Measurements from ENCODE around the gene FCMR.
A peak's percentile ranks its signal among the peaks of the same experiment; 100 is the strongest.

The FCMR gene

GRCh38 chr1:206899717-206900116 is 22.0 kb downstream of the FCMR start:
- DNase-seq = no peak

DNA sequence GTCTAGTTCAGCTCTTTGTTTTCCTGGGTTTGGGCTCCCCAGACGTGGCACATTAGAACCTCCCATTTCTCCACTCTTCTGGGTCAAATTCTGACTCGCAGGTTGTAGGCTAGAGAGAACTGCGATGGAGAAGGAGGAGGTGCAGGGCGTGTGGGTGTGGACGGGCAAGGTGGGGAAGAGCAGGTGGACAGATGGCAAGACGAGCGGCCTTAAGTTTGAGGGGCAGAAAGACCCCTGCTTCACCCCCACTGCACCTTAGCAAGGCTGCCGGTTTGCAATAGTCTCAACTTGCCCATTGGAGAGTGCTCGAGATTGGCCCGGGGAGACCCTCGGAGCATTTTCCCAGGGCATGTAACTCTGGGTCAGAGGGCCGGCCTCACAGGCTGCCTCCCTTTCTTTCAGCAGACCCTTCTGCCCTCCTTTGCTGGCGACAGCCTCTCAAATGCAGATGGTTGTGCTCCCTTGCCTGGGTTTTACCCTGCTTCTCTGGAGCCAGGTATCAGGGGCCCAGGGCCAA is 22.8 kb downstream of the FCMR start:
- no peak for DNase-seq

DNA sequence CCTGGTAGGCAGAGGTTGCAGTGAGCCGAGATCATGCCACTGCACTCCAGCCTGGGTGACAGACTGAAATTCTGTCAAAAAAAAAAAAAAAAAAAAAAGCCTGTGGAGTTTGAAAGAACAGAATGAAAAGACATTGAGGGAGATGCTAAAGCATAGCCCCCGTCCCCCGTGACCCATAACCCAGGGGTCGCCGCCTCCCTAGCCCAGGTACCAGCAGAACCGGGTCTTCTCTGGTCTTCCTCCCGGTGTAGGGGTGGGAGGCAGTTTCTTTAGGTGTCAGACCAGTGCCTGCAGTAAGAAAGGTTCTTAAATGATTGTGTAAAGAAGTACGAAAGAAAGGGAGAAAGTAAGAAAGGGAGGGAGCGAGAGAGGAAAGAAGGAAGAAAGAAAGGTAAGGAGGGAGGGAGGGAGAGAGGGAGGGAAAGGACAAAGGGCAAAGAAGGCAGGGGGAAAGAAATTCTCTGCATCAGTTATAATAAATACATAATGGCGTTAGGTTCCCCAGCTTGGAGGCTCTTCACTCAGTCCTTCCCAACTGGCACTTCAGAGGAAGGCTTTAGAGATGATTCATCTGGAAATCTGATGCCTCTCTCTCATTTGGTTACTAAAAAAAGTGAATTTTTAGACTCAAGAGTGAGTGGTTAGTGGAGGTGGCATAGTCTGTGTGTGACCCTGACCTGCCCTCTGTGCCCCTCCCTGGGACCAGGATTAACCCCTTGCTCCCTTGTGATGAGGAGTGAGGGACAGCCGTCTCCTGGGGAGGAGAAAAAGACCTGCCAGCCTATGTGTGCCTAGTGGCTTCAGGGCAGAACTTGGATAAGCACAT is 23.4 kb downstream of the FCMR start:
- DNase-seq = peak; percentile 74

DNA sequence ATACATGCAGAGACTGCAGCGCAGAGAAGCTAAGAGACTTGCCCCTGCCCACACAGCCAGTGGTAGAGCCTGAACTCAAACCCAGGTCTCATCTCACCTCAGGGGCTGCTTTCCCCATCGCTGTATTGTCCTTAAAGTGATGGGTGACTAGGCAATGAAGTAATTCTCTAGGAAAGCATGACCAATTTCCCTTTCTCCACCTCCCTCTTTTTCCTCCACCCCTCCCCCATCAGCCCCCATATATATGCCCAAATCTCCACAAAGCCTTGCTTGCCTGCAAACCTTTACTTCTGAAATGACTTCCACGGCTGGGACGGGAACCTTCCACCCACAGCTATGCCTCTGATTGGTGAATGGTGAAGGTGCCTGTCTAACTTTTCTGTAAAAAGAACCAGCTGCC is 24.6 kb downstream of the FCMR start, which contains the start of gene IL24:
IL24 (plus strand) TSS at position 269 of the 400 bp plus-strand sequence. CDS start 390 bp downstream, outside the sequence.
- no peak for DNase-seq

DNA sequence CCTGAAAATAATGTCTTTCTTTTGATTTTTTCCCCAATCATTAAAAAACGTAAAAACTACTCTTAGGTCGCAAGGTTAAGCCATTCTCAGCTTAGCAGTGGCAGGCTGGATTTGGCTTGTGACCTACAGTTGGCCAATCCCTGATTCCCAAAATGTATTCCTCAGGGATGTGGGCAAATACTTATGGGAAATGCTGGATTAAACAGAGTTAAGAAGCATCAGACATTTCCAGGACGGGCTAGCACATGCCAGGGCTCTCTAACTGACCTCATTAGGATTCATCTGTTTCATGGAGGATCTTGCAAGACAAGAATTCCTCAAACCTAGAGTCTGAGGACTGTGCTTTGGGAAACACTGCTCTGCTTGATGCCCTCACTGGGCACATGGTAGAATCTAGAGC is 25.5 kb downstream of the FCMR start:
- no peak for DNase-seq

- no peak for DNase-seq
These were observed 25.9 kb downstream of the FCMR start for GRCh38 chr1:206895837-206896242.

DNA sequence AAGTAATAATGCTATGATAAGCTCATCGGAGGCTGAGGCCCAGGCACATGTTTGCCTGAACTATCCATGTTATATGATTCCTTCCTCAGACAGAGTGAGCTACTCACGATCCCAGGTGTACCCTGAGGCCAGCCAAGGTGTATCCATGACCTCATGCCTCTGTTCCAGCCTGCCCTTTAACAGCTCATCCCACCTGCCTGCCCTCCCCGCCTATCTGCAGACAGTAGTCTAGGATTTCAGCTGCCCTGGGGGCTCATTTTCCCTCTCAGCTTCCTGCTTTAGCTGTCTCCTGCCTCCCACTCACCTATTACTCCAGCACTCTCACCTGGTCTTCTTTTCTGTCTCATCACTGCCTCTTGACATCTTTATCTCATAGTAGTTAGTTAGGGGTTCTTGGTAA is 26.4 kb downstream of the FCMR start:
- DNase-seq = no peak

- DNase-seq = no peak
These were observed 28.4 kb downstream of the FCMR start for GRCh38 chr1:206893380-206893779.

DNA sequence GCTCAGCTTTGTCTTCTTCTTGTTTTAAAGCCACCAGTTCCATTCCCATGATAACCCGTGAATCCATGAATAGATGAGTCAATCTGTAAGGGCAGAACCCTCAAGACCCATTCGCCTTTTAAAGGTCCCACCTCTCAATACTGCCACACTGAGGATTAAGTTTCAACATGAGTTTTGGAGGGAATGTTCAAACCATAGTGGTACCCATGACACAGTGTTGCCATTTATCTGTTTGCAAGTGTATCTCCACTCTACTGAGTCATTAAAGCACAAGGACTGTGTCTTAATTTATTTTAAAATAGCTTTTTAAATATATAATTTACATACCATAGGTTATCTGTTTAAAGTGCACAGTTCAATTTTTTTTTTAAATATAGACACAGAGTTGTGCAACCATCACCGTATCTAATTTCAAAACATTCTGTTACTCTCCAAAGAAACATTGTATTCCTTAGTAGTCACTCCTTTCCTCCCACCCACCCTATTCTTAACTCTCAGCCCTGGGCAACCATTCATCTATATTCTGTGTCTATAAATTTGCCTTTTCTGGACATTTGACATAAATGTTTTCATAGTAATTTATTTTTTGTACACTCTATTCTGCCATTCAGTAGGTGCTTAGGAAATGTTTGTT is 29.3 kb downstream of the FCMR start:
- no peak for DNase-seq

DNA sequence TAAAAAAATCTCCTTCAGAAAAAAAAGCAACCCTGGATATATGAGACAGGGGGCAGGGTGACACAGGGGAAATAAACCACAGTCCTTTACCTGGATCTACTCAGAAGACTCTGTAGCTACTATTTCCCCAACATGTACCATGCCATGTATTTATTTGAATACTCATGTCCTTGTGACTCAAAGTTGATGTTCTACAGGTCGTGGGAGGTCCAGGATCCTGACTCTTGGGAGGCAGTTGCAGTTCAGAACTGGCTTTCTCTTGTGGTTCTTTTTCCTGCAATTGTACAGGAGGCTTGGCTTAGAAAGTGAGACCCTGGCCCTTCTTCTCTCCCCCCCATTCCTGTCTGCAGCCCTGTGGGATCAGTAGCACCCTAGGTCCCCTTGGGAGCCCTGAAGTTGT is 30.3 kb downstream of the FCMR start:
- DNase-seq = no peak

DNA sequence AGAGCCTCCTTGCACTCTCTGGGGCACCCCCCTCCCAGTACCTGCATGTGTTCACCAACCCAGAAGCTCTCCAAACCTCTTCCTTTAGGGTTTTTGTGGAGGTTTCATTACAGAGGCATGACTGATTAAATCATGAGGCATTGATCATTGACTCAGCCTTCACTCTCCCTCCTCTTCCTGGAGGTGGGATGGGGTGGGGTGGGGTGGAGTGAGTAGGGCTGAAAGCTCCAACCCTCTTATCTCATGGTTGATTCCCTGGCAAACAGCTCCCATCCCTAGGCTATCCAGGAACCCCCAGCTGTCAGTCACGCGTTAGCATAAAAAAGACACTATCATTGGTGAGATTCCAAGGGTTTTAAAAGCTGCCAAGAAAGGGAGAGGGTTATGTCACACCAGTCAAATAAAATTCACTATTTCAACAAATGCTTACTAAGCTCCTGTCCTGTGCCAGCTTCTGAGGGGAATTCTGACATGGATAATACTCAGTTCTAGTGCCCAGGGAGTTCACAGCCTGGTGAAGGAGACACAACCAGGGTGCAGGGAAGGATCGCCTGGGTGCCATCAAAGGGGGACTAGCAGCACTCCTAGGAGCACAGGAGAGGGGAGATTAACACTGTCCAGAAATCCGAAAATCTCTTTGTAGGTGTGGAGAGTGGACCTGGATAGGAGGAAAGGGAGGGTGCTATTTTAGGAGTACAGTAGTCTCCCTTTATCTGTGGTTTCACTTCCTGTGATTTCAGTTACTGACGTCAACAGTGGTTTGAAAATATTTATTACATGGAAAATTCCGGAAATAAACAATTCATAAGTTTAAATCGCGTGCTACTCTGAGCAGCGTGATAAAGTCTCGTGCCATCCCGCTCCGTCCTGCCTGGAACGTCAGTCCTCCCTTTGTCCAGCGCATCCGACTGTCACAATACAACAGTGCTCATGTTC is 31.3 kb downstream of the FCMR start:
- no peak for DNase-seq

DNA sequence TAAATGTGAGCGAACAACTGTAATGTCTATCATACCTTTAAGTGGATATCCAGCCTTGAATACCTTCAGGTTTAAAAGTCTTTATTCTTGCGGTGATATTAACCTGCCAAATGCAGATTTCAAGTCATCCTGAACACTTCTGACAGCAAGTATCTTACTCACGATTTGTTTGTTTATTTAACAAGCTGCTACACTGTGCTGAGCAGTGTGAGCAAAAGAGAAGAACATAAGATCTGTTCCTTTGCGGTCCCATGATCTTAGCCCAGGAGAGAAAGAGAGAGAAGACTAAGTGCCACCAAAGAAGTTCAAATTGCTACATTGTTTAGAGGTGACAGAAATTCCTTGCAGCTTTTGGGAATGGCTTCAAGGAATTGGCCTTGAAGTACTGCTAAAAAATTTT is 34.0 kb downstream of the FCMR start:
- no peak for DNase-seq

- no peak for DNase-seq
These were observed 34.9 kb downstream of the FCMR start for GRCh38 chr1:206886831-206887230.

GRCh38 chr1:206885341-206886060 is 36.2 kb downstream of the FCMR start:
- DNase-seq = no peak

- no peak for DNase-seq
These were observed 37.9 kb downstream of the FCMR start for GRCh38 chr1:206883876-206884275.

- no peak for DNase-seq
These were observed 38.6 kb downstream of the FCMR start for GRCh38 chr1:206883160-206883559.

DNA sequence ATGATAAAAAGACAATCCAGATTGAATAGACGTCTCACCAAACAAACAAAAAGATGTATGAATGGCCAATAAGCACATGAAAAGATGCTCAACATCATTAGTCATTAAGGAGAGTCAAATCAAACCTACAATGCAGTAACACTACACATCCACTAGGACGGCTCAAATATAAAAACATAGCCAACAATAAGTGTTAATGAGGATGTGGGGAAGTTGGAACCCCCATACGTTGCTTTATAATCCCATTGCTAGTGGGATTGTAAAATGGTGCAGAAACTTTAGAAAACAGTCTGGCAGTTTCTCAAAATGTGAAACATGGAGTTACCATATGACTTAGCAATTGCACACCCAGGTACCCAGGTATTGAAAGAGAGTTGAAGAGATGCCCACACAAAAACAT is 39.2 kb downstream of the FCMR start:
- DNase-seq = no peak

DNA sequence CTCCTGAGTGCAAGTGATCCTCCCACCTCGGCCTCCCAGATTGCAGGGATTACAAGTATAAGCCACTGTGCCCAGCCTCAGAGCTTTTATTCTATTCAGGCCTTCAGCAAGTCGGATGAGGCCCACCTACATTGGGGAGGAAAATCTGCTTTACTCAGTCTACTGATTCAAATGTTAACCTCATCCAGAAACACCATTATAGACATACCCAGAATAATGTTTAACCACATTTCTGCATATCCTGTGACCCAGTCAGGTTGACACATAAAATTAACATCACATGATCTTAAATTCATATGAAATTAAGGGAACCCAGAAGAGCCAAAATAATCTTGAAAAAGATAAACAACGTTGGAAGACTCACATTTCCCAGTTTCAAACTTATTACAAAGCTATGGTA is 41.4 kb downstream of the FCMR start:
- DNase-seq = no peak

DNA sequence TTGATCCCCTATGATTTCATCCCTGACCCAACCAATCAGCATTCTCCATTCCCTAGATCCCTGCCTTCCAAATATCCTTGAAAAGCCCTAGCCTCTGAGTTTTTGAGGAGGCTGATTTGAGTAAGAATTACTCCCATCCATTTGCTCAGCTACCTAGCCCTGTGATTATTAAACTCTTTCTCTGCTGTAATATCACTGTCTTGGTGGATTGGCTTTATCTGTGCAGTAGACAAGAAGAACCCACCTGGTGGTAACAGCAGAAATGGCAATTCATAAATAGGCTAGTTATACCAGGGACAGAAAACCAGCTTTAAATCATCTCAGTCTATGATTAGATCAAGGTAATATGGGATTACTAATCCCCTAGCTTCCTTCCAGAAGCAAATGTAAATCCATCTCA is 43.3 kb downstream of the FCMR start:
- DNase-seq = no peak

GRCh38 chr1:206875752-206876377 is 45.9 kb downstream of the FCMR start:
- no peak for DNase-seq

DNA sequence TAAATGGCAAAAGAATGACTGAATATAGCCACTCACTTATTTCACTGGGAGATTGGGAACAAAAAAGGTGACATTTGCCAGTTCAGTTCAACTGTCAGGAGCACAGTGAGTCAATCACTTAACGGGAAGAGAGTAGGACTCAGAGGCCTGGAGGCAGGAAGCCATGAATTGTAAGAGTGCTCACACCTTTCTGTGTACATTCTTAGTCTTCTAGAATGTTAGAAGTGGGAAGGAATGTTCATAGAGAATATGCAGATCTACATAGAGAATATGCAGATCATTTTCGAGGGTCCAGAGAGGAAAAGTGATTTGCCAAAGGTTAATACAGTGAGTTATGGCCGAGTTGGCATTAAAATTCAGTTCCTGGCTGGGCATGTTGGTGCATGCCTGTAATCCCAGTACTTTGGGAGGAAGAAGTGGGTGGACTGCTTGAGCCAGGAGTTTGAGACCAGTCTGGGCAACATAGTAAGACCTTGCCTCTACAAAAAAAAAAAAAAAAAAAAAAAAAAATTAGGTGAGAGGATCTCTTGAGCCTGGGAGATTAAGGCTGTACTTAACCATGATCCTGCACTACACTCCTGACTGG is 48.0 kb downstream of the FCMR start:
- DNase-seq = no peak

Data from fibroblast of skin of back (primary cell).